Measurements from ENCODE around the gene DCD.
A peak's percentile ranks its signal among the peaks of the same experiment; 100 is the strongest.
"Not testable (repeated sequence)": the region's sequence is repeated elsewhere in the genome, so short reads cannot be mapped to it uniquely, and the experiment has no call there.

DCD gene

GRCh38 chr12:54648265-54648664 lies at the start of gene DCD:
DCD (minus strand) TSS chr12:54648365; CDS start chr12:54648303, 62 bp downstream.
- DNase-seq, result no peak

- no peak for DNase-seq
Observed at GRCh38 chr12:54697851-54698250, 49.7 kb upstream of the DCD start.

- DNase-seq, result no peak
Observed at GRCh38 chr12:54692353-54692752, 44.2 kb upstream of the DCD start.

GRCh38 chr12:54689984-54690383 lies 41.8 kb upstream of the DCD start:
- DNase-seq, result no peak

GRCh38 chr12:54689034-54689372 lies 40.8 kb upstream of the DCD start:
- no peak for DNase-seq

- DNase-seq, result no peak
Observed at GRCh38 chr12:54688309-54689033, 40.3 kb upstream of the DCD start.

GRCh38 chr12:54684636-54685630 lies 36.8 kb upstream of the DCD start:
- DNase-seq, result no peak

- no peak for DNase-seq
Observed at GRCh38 chr12:54683398-54683797, 35.2 kb upstream of the DCD start.

- no peak for DNase-seq
Observed at GRCh38 chr12:54682674-54683073, 34.5 kb upstream of the DCD start.

GRCh38 chr12:54680374-54680773 lies 32.2 kb upstream of the DCD start:
- no peak for DNase-seq

GRCh38 chr12:54678131-54678530 lies 30.0 kb upstream of the DCD start:
- DNase-seq, result no peak

GRCh38 chr12:54667945-54668344 lies 19.8 kb upstream of the DCD start:
- no peak for DNase-seq

GRCh38 chr12:54666008-54666407 lies 17.8 kb upstream of the DCD start:
- DNase-seq, result no peak

- not testable (repeated sequence) for DNase-seq
Observed at GRCh38 chr12:54665022-54665635, 17.0 kb upstream of the DCD start.

- no peak for DNase-seq
Observed at GRCh38 chr12:54663603-54664002, 15.4 kb upstream of the DCD start.

- no peak for DNase-seq
Observed at GRCh38 chr12:54662026-54662425, 13.9 kb upstream of the DCD start.

- DNase-seq, result no peak
Observed at GRCh38 chr12:54661048-54661447, 12.9 kb upstream of the DCD start.

- no peak for DNase-seq
Observed at GRCh38 chr12:54660320-54660962, 12.3 kb upstream of the DCD start.

- peak; percentile 63 for DNase-seq
Observed at GRCh38 chr12:54658306-54659264, 10.4 kb upstream of the DCD start.

- DNase-seq, result no peak
Observed at GRCh38 chr12:54657105-54657607, 9.0 kb upstream of the DCD start.

GRCh38 chr12:54654926-54655325 lies 6.8 kb upstream of the DCD start:
- no peak for DNase-seq

GRCh38 chr12:54653025-54653424 lies 4.9 kb upstream of the DCD start:
- DNase-seq, result no peak
